OCI-LY3 (cell line): ENCODE data around the gene C10orf90.

ENCODE experiments used
- EZH2phosphoT487 ChIP-seq: fragments of 200-600 bp; shearing (Covaris generic); IDR thresholded peaks from 2 replicates; pipeline ENCODE4 v1.6.1; 2018; ENCODE audit warnings: antibody characterized with exemption, mixed run types, low read depth
- TF ChIP-seq, protein P1 (sequence below): fragments of 200-600, 300-600 bp; sonication (generic); IDR thresholded peaks from 2 replicates; pipeline ENCODE4 v1.5.1; 2014; ENCODE audit warnings: antibody characterized with exemption, low read length, low read depth

GRCh38 chr10:126647116-126647515 is 23.4 kb downstream of the C10orf90 start:
- TF ChIP-seq, protein P1, sequence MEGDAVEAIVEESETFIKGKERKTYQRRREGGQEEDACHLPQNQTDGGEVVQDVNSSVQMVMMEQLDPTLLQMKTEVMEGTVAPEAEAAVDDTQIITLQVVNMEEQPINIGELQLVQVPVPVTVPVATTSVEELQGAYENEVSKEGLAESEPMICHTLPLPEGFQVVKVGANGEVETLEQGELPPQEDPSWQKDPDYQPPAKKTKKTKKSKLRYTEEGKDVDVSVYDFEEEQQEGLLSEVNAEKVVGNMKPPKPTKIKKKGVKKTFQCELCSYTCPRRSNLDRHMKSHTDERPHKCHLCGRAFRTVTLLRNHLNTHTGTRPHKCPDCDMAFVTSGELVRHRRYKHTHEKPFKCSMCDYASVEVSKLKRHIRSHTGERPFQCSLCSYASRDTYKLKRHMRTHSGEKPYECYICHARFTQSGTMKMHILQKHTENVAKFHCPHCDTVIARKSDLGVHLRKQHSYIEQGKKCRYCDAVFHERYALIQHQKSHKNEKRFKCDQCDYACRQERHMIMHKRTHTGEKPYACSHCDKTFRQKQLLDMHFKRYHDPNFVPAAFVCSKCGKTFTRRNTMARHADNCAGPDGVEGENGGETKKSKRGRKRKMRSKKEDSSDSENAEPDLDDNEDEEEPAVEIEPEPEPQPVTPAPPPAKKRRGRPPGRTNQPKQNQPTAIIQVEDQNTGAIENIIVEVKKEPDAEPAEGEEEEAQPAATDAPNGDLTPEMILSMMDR, result no peak
- no peak for TF ChIP-seq EZH2phosphoT487
